ENCODE measurements around the gene IRS1. TPM values are rescaled to one million over a fixed set of nuclear protein-coding genes. Genes with fewer than 3 reads are reported as not detected.
A peak's percentile ranks its signal among the peaks of the same experiment; 100 is the strongest.

The IRS1 gene
- total RNA-seq, 4 donors from 2014 or later = 17.4 to 39.0 (median 25.3) TPM

GRCh38 chr2:226733189-226733858, 66.3 kb downstream of the IRS1 start:
- Histone ChIP-seq H3K4me3 (no peak overlapping the region), H3K4me1 (peaks cover 0 to under 1% (median 0%) of the 10 kb centered on the region in 3 donors), H3K36me3 (peaks cover 0 to 9% of the 10 kb centered on the region in 2 donors), H3K27ac (peak overlapping the region in 1 of 4 donors; percentile 28), H3K9me3 (no peaks in the 10 kb centered on the region), H3K27me3 (no peaks in the 10 kb centered on the region)
- no peak for ATAC-seq
- WGBS, 2 donors (ENCODE audit: low coverage in 1 of 2) = 46 to 74% methylated on average over 4 to 6 of the region's 6 CpGs
- TF ChIP-seq POLR2AphosphoS5 (IDR thresholded peaks at IDR 0.05) = no peak
- no peak for TF ChIP-seq POLR2A (IDR thresholded peaks at IDR 0.05)
- TF ChIP-seq CTCF (IDR thresholded peaks at IDR 0.05) = no peak
- no peak for TF ChIP-seq EP300 (IDR thresholded peaks at IDR 0.05)

- H3K27ac ChIP-seq = no peak overlapping the region
- no peak for ATAC-seq
- no peaks in the 10 kb centered on the region for H3K27me3 ChIP-seq
- peaks cover 0 to 9% of the 10 kb centered on the region in 2 donors for H3K36me3 ChIP-seq
- TF ChIP-seq POLR2AphosphoS5 (IDR thresholded peaks at IDR 0.05) (no peak), POLR2A (IDR thresholded peaks at IDR 0.05) (no peak), EP300 (IDR thresholded peaks at IDR 0.05) (no peak), CTCF (IDR thresholded peaks at IDR 0.05) (no peak)
- 94 to 100% methylated on average over 3 to 4 of the region's 4 CpGs for WGBS, 2 donors (ENCODE audit: low coverage in 1 of 2)
- H3K9me3 ChIP-seq = no peaks in the 10 kb centered on the region
- no peak overlapping the region for H3K4me3 ChIP-seq
- no peaks in the 10 kb centered on the region for H3K4me1 ChIP-seq
Observed at GRCh38 chr2:226732478-226733188, 67.0 kb downstream of the IRS1 start.

- Histone ChIP-seq H3K27ac (no peak overlapping the region), H3K4me1 (no peaks in the 10 kb centered on the region), H3K27me3 (no peaks in the 10 kb centered on the region), H3K9me3 (no peaks in the 10 kb centered on the region), H3K36me3 (peaks cover 0 to under 1% of the 10 kb centered on the region in 2 donors), H3K4me3 (no peak overlapping the region)
- WGBS, 2 donors (ENCODE audit: low coverage in 1 of 2) = 56% methylated on average over 2 of the region's 4 CpGs; no CpG with 5 or more reads in 1 of the 2 donors
- TF ChIP-seq POLR2AphosphoS5 (IDR thresholded peaks at IDR 0.05) (no peak), CTCF (IDR thresholded peaks at IDR 0.05) (no peak), EP300 (IDR thresholded peaks at IDR 0.05) (no peak), POLR2A (IDR thresholded peaks at IDR 0.05) (no peak)
- no peak for ATAC-seq
Observed at GRCh38 chr2:226730481-226730880, 69.1 kb downstream of the IRS1 start.

GRCh38 chr2:226728996-226729395, 70.6 kb downstream of the IRS1 start:
- WGBS, 2 donors (ENCODE audit: low coverage in 1 of 2) = 88 to 100% methylated on average over 1 of the region's 1 CpG
- Histone ChIP-seq H3K4me3 (no peak overlapping the region), H3K27me3 (no peaks in the 10 kb centered on the region), H3K36me3 (no peaks in the 10 kb centered on the region), H3K9me3 (no peaks in the 10 kb centered on the region), H3K27ac (no peak overlapping the region), H3K4me1 (peaks cover 0 to 15% (median 0%) of the 10 kb centered on the region in 3 donors)
- TF ChIP-seq CTCF (IDR thresholded peaks at IDR 0.05) (no peak), EP300 (IDR thresholded peaks at IDR 0.05) (no peak), POLR2A (IDR thresholded peaks at IDR 0.05) (no peak), POLR2AphosphoS5 (IDR thresholded peaks at IDR 0.05) (no peak)
- ATAC-seq = no peak
